Measurements from ENCODE around the gene LRP1B. TPM values are rescaled to one million over a fixed set of nuclear protein-coding genes. Genes with fewer than 3 reads are reported as not detected.
A peak's percentile ranks its signal among the peaks of the same experiment; 100 is the strongest.

Gene LRP1B
- total RNA-seq, 2 donors from 2014 or later, result 0.52 to 3.0 TPM

DNA sequence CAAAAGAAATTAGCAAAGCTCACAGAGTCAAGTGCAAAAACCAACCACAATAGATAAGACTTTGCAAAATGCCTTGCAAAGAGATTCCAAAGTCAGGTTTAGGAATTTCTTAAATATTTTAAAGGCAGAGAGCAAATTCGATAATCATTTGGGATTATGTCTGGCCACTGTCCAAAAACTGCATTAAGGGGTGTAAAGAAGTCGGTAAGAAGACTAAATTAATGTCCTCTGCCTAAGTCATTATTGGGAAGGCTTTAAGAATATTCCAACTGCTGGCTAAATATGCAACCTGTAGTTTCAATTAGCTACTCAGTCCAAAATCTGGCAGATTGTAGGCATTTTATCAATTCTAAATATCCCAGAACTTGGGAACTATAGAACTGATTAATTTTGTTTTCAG, 13.7 kb upstream of the LRP1B start:
- WGBS, 2 donors, result 53 to 55% methylated on average over 2 of the region's 2 CpGs
- no peak overlapping the region for H3K27ac ChIP-seq
- H3K9me3 ChIP-seq, result no peaks in the 10 kb centered on the region
- no peaks in the 10 kb centered on the region for H3K36me3 ChIP-seq (replicated peaks in 1 of 2; ENCODE audit: insufficient read depth in 1 of 2, low read depth in 2 of 2)
- H3K4me3 ChIP-seq, result no peak overlapping the region
- no peaks in the 10 kb centered on the region for H3K27me3 ChIP-seq
- H3K4me1 ChIP-seq, result no peaks in the 10 kb centered on the region
- intact Hi-C loops (cut with DNase I), result no loop called here
- ATAC-seq (no peak), DNase-seq (no peak)
- TF ChIP-seq, protein P1, sequence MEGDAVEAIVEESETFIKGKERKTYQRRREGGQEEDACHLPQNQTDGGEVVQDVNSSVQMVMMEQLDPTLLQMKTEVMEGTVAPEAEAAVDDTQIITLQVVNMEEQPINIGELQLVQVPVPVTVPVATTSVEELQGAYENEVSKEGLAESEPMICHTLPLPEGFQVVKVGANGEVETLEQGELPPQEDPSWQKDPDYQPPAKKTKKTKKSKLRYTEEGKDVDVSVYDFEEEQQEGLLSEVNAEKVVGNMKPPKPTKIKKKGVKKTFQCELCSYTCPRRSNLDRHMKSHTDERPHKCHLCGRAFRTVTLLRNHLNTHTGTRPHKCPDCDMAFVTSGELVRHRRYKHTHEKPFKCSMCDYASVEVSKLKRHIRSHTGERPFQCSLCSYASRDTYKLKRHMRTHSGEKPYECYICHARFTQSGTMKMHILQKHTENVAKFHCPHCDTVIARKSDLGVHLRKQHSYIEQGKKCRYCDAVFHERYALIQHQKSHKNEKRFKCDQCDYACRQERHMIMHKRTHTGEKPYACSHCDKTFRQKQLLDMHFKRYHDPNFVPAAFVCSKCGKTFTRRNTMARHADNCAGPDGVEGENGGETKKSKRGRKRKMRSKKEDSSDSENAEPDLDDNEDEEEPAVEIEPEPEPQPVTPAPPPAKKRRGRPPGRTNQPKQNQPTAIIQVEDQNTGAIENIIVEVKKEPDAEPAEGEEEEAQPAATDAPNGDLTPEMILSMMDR (IDR thresholded peaks at IDR 0.05), result no peak
- TF ChIP-seq POLR2A (IDR thresholded peaks at IDR 0.05), result no peak

DNA sequence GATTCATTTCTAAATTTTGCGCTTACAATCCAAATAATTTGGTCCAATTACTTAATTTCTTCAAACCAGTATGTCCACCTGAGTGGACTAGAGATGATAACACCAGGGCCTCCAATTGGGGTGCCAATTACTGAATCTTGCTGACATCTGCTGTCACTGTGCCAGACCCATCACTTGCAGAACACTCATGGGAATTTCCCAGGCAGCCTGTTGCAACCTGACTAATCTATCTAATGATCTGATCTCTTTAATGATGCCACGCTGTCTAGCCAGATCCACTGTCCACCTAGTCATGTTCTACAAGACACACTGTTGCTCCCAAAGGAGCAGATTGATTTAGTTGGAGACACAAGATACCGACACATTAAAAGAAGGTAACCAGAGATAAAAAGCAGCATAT, 11.8 kb upstream of the LRP1B start:
- Histone ChIP-seq H3K9me3 (no peaks in the 10 kb centered on the region), H3K27ac (no peak overlapping the region), H3K4me3 (no peak overlapping the region), H3K36me3 (replicated peaks in 1 of 2; ENCODE audit: insufficient read depth in 1 of 2, low read depth in 2 of 2) (no peaks in the 10 kb centered on the region), H3K27me3 (no peaks in the 10 kb centered on the region), H3K4me1 (no peaks in the 10 kb centered on the region)
- TF ChIP-seq, protein P1 (IDR thresholded peaks at IDR 0.05), result no peak
- no peak for TF ChIP-seq POLR2A (IDR thresholded peaks at IDR 0.05)
- 67% methylated on average over 3 of the region's 3 CpGs for WGBS, 2 donors
- DNase-seq (no peak), ATAC-seq (no peak)
- intact Hi-C loops (cut with DNase I), result no loop called here

DNA sequence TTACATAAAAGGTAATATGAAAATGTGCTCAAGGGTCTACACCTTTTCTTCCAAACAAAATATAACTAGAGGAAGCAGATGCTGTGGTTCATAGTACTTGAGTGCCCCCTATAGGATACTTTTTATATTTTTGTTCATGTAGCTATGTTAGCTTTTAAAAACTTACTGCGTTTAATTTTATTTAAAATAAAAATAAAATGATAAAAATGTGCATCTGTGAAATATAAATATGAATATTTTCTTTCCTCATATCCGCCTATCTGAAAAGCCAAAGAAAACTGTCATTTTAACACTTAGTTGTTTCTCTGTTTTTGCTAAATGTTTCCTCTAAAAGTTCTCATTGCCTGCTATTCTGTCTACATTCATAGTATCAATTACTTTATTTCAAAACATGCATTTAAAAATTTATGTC, 9.6 kb upstream of the LRP1B start:
- WGBS, 2 donors, result 2 to 3% methylated on average over 2 of the region's 2 CpGs
- Histone ChIP-seq H3K4me1 (no peaks in the 10 kb centered on the region), H3K36me3 (replicated peaks in 1 of 2; ENCODE audit: insufficient read depth in 1 of 2, low read depth in 2 of 2) (no peaks in the 10 kb centered on the region), H3K27ac (no peak overlapping the region), H3K9me3 (no peaks in the 10 kb centered on the region), H3K27me3 (no peaks in the 10 kb centered on the region), H3K4me3 (no peak overlapping the region)
- ATAC-seq, result peak; percentile 50
- intact Hi-C loops (cut with DNase I), result no loop called here
- no peak for DNase-seq
- TF ChIP-seq, protein P1 (IDR thresholded peaks at IDR 0.05), result peak; percentile 36 to 68 (median 55)
- TF ChIP-seq POLR2A (IDR thresholded peaks at IDR 0.05), result no peak

DNA sequence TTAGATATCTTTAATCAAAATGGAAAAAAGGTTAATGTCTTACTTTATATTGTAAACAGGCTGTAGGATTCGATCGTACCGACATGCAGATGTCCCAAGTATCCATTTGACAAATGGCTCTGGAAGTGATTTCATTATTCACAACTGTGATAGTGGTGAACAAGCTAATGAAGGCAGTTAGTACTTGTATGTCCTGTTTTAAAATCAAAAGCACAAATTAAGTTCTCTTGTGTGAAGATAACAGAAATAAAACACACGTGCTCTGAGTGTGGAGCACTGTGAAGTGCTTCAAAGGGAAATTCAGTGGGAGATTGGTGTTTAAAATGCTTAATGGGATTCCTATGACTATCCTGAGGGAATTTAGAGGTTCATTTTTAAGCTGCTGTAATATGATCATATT, 8.6 kb upstream of the LRP1B start:
- no peak for ATAC-seq
- no peak for DNase-seq
- 18 to 22% methylated on average over 4 of the region's 4 CpGs for WGBS, 2 donors
- intact Hi-C loops (cut with DNase I), result no loop called here
- H3K9me3 ChIP-seq, result no peaks in the 10 kb centered on the region
- H3K27ac ChIP-seq, result no peak overlapping the region
- H3K4me3 ChIP-seq, result no peak overlapping the region
- H3K36me3 ChIP-seq (replicated peaks in 1 of 2; ENCODE audit: insufficient read depth in 1 of 2, low read depth in 2 of 2), result no peaks in the 10 kb centered on the region
- no peaks in the 10 kb centered on the region for H3K4me1 ChIP-seq
- TF ChIP-seq, protein P1 (IDR thresholded peaks at IDR 0.05), result no peak
- TF ChIP-seq POLR2A (IDR thresholded peaks at IDR 0.05), result no peak
- H3K27me3 ChIP-seq, result no peaks in the 10 kb centered on the region

DNA sequence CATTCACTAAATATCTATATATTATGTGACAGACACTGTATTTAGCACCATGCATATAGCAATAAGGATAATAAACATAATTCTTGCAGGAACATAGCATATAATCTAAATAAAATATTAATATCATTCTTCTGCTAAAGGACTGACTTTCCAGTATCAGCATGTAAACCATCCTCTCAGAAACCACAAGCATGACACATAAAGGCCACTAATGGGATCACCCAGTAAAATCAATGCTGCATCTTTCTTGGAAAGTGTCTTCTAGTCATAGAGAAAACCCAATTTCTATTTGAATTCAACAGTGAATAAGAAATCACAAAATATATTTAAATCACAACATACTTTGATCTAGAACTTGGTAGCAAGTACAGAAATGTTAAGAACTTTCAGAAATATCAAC, 5.8 kb upstream of the LRP1B start:
- ATAC-seq (no peak), DNase-seq (no peak)
- Histone ChIP-seq H3K9me3 (no peaks in the 10 kb centered on the region), H3K27me3 (no peaks in the 10 kb centered on the region), H3K27ac (no peak overlapping the region), H3K4me1 (peaks cover 4% of the 10 kb centered on the region), H3K4me3 (no peak overlapping the region), H3K36me3 (replicated peaks in 1 of 2; ENCODE audit: insufficient read depth in 1 of 2, low read depth in 2 of 2) (no peaks in the 10 kb centered on the region)
- TF ChIP-seq POLR2A (IDR thresholded peaks at IDR 0.05), result no peak
- TF ChIP-seq, protein P1 (IDR thresholded peaks at IDR 0.05), result no peak
- intact Hi-C loops (cut with DNase I), result no loop called here
